GDM1 (cell line): ENCODE data around the gene OR5H2.
"Not testable (repeated sequence)": the region's sequence is repeated elsewhere in the genome, so short reads cannot be mapped to it uniquely, and the experiment has no call there.

ENCODE experiments used
- DNase-seq: peaks from one replicate; lab custom pipeline; 2025; lab: John Stamatoyannopoulos, UW

OR5H2 gene

DNA sequence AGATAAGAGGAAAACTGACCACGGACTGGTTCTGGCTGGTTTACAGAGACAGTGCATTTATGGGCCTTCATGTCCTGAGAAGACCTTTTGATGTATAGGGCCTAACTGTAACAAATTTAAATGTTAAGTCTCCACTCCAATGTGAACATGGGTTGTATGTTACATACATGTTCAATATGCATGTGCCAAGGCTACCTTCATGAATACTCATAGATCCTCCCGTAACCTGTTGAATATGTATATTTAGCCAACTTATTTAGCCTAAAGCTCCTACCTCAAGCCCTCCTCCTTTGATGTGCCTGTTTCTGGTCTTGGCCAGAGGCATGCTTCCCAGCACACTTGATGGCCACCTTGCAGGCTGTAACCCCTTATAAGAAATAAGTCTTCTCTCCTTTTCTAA, at the start of gene OR5H2:
Gene OR5H2, plus strand, starts transcription at position 301 of the 400 bp plus-strand sequence. CDS start 398 bp downstream, outside the sequence.
- DNase-seq = no peak

DNA sequence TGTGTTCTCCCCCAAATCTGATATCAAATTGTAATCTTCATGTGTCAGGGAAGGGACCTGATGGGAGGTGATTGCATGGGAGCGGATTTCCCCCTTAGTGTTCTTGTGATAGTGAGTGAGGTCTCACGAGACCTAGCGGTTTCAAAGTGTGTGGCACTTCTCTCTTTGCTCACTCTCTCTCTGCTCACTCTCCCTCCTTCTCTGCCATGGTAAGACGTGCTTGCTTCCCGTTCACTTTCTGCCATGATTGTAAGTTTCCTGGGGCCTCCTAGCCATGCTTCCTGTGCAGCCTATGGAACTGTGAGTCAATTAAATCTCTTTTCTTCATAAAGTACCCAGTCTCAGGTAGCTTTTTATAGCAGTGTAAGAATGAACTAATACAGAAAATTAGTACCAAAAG, 48.8 kb upstream of the OR5H2 start:
- no peak for DNase-seq

DNA sequence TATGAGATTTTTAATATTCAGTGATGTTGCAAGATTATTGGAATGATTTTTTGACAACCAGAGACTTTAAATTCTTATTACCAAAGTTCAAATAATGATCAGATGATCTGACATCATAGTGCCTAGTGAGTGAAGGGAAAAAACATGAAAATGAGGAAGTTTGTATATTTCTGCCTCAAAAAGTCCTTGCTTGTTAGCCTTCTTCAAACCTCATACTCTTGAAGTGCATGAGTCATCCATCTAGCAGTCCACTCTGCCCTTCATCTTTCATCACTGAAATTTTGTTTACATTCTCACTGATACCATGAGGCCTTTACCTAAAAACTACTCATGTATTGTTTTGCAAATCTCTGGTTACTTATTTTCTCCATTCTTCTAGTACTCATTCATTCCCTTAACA, 42.2 kb upstream of the OR5H2 start:
- DNase-seq = no peak

DNA sequence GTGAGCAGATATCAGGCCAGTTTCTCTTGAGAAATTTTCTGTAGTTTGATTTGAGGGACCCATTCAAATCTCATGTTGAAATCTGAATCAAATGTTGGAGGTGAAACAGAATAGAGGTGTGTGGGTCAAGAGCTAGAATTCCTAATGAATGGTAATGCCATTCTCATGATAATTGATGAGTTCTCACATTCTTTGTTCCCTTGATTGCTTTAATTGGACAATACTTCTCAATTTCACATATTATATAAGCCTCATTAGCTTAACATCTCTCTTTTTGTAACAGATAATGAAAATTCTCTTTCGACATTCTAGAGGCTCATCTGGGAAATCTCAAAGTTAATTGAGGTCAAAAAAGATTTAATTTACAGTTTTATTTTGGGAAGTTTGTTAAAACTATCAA, 40.1 kb upstream of the OR5H2 start:
- no peak for DNase-seq

DNA sequence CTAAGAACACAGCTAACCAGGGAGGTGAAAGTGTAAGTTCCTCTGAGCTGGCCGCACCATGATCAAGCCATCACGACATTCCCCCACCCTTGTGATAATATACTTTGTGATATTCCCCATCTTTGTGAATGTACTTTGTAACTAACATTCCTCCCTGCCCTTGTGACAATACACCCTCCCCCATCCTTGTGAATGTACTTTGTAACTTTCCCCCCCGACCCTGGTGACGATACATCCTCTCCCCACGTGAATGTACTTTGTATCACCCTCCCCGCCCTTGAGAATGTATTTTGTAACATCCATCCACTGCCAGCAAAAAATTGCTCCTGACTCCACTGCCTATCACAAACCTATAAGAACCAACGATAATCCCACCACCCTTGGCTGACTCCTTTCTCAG, 38.5 kb upstream of the OR5H2 start:
- DNase-seq = no peak

DNA sequence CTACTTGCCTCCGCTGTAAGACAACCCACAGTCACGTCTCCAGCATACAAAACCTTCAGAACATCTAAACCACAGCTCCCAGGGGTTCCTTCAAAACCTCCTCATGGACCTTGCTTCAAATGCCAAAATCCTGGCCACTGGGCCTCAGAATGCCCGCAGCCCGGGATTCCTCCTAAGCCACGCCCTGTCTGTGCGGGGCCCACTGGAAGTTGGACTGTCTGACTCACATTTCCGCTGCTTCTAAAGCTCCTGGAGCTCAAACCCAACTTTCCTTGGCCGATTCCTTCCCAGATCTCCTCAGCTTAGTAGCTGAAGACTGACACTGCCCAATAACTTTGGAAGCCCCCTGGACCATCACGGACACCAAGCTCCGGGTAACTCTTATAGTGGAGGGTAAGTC, 36.2 kb upstream of the OR5H2 start:
- no peak for DNase-seq

DNA sequence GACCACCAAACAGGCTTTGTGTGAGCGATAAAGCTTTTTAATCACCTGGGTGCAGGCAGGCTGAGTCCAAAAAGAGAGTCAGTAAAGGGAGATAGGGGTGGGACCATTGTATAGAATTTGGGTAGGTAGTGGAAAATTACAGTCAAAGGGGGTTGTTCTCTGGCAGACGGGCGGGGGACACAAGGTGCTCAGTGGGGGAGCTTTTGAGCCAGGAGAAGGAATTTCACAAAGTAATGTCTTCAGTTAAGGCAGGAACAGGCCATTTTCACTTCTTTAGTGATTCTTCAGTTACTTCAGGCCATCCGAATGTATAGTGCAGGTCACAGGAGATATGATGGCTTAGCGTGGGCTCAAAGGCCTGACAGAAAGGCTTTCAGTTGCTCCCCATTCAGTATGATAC, 26.3 kb upstream of the OR5H2 start:
- not testable (repeated sequence) for DNase-seq

DNA sequence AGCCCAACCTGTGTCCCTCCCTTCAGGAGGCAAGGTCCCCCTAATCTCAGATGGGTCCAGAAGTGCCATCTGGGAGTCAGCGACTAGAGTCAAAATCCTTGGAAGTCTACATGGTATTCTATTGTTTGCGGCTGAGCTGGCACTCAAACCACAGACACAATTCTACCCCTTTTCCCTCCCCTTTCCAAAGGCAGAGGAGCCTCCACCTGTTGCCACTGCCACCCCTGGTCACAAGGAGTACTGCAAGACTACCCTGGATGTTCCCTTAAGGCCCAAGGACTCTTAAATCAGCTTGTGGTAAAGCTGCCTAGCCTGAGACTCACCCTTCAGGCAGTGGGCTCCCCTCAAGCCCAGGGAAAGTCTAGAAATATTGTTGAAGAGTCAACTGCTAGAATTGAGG, 22.6 kb upstream of the OR5H2 start:
- DNase-seq = no peak

DNA sequence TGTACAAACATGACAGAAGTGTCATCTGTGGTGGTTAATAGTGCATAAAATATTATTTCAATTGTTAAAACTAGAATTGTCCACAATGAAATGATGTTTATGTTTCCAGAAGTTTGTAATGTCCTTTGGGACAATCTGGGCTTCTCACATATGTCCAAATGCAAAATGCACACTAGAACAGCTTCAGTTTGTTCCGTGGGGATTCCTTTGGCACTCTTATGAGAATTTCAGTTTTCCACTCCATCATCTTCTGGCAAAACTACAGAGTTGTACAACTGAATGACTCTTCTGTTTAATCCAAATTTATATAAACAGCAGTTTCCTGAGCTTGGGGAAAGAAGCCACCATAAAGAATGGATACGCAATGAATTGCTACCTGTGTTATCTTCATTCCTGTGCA, 20.3 kb upstream of the OR5H2 start:
- DNase-seq = no peak

DNA sequence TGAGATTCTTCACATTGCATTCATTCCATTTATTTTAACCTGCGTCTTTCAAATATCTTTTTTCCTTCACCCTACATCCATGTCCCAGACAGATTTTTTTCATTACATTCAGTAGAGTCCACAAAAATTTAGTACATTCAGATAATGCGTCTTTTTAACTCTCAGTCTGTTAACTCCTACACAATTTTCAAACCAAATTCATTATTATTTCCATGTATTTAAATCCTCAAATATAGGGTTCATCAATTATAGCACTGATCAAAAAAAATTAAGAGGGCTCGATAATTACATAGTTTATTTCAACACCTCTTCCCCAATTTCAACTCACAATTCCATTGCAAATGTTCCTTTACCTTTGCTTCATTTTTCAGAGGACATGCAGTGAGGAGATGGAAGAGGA, 18.4 kb upstream of the OR5H2 start, which contains the start of gene OR5H6:
Gene OR5H6, plus strand, starts transcription at position 301 of the 400 bp plus-strand sequence. Its CDS starts 89 bp downstream, at position 390.
- no peak for DNase-seq

DNA sequence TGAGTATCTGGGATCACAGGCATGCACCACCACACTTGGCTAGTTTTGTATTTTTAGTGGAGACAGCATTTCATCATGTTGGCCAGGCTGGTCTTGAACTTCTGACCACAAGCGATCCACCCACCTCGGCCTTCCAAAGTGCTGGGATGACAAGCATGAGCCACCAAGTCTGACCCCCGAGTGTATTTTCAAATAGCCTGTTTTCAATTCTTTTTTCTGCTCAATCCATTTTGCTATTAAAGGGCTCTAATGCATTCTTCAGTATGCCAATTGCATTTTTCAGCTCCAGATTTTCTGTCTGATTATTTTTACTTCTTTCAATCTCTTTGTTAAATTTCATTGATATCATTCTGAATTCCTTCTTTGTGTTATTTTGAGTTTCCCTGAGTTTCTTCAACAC, 12.5 kb upstream of the OR5H2 start:
- DNase-seq = no peak

DNA sequence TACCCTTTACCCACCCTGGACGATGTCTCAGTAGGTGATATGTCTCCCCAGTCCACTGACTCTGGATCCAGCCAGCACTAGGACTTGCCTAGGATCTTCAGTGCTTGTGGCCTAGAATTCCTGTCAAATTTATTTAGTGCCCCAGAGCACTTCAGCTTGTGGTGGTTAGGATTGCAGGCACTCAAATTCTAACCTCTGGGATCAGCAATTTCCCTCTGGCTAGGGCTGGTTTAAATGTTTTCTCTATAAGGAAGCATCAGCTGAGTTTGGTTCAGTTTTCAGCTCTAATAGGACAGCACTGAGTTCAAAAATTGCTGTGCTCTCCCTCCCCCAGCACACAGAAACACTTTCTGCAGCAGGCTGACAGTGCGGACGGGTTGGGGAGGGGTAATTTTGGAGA, 10.2 kb upstream of the OR5H2 start:
- no peak for DNase-seq

DNA sequence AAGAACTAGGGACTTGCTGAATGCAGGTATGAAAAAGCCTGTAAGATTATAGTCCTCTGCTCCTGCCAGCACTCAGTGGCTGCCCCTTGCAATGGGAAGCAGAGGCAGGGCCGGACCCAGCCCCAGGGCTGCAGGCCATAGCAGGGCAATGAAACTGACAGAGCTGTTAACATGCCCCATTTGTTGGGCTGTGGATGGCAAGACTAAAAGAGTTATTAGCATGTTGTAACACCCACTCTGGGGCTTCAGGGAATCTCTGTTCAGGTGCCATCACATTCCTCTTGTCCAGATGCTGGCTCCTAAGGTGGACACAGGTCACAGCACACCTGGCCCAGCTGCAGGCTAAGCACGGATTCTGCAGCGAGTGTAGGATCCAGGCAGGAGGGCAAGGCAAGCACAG, 7.4 kb upstream of the OR5H2 start:
- DNase-seq = no peak

DNA sequence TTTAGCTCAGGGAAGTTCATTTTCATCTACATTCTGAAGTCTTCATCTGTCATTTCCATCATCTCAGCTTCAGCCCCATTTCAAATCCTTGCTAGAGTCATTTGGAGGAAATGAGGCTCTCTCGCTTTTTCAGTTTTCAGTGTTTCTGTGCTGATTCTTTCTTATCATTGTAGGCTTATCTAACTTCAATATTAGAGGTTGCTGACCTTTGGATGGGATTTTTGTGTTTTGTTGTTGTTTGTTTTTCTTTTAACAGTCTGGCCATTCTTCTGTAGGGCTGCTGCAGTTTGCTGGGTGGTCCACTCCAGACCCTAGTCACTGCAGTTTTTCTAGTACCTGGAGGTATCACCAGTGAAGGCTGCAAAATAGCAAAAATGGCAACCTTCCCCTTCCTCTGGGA, 8.6 kb downstream of the OR5H2 start:
- no peak for DNase-seq

DNA sequence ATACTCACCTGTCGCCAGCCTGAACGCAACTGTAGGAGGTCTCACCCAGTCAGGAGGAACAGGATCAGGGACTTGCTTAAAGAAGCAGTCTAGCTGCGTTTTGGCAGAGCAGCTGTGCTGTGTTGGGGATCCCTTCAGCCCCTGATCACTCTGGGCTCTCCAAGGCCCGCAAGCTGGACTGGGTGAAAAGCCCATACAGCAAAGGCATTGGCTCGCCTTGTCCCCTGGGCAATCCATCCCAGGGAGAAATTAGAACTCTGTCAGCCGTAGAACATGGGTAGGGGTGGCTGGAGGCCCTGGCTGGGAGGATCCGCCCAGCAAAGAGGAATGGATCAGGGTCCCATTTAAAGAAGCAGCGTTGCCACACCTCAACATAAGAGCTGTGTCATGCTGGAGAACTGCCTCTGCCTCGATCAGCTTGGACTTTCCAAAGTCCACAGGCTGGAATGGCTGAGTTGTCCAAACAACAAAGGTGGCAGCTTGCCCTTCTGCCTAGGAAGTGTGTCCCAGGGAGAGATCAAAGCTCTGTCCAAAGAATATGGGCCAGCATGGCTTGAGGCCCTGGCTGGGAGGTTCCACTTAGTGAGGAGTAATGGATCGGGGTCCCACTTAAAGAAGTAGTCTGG, 9.1 kb downstream of the OR5H2 start:
- DNase-seq = no peak

DNA sequence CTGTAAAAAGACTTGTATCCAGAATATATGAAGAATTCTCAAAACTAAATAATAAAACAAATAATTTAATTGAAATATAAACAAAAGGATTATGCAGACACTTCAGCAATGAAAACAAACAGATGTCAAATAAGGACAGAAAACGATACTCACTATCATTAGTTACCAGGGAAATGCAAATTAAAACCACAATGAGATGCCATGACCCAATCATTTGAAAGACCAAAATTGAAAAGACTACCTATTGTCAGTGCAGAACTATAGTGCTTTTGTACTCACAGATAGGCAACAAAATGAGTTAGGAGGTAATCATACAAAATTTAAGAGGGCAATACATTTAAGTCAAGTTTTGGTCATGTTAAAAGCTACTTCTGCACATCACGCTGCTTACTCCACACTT, 39.8 kb downstream of the OR5H2 start:
- no peak for DNase-seq

DNA sequence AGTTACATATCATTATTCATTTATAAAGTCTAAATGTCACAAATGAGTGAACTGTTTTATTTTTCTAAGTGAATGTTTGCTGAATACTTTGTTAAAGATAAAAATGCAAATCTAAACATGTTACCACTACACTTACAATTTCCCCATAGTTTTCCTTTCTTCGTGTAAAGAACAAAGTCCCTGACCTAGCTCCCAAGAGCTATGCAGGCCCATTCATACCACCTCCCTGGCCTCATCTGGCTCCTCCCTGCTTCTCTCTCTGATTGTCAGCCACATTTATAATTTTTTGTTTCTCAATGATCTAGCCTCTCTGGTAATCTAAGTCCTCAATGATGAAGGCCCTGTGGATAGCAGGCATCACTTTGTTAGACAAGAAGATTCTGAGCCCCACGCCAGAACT, 40.4 kb downstream of the OR5H2 start:
- no peak for DNase-seq

DNA sequence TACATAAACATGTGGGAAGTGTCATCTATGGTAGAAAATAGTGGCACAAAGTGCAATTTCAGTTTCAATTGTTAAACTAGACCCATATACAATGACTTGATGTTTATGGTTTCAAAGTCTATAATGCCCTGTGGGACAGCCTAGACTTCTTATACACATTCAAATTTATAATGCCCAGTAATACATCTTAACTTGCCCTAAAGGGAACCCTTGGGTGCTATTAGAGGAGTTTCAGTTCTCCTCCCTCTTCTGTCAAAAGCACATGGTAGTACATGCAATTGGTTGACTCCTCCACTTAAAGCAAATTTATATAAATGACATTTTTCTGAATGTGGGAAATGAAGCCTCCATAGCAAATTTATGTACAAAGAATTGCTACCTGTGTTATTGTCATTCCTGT, 41.1 kb downstream of the OR5H2 start:
- DNase-seq = no peak

DNA sequence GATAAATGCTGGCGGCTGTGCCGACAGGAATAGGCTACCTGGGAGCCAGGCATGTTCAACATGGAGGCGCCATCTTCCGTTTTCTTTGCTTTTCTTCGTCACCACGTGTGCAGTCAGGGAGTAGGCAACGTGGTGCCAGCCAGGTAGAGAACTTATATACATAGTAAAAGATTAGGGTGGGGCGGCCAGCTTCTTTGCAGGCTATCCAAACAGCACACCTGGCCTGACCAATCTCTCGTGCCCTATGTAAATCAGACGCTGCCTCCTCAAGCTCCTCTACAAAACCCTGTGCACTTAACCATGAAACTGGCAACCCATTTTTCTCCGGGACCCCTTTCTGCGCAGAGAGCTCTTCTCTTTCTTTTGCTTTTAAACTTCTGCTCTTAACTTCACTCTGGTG, 42.8 kb downstream of the OR5H2 start:
- DNase-seq = no peak

DNA sequence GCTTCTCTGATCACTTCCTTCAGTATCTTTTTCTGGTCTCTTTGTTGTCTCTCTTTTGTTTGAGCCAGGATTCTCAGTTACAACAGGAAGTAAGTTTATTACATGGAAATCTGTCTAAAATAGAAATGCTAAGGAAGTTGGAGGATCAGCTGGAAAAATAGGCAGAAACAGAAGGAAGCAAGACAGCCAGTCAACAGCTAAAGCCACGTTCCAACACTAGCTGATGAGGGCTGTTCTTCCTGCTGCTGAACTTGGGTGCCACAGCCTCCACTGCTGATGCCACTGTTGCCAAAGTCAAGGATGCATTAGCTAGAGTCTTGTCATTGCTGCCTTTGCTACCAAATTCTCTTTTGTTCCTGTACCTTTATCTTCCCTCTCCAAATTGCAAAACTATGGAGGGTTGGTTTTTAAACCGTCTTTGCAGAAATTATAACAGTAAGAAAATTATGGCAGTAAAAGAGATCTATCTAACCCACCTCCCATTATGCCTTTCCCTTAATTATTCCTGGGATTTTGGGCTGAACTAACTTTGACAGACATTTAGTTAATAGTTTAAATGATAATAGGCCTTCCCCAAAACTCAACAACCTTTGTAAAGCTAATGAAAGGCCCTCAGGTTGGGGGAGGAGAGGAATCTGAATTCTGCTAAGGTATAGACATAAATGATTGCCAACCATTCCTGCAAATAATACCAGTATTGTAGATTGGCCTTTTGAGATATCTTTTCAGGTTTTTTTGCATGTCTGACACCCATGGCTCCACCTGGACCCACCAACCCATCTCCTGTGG, 44.0 kb downstream of the OR5H2 start:
- no peak for DNase-seq

DNA sequence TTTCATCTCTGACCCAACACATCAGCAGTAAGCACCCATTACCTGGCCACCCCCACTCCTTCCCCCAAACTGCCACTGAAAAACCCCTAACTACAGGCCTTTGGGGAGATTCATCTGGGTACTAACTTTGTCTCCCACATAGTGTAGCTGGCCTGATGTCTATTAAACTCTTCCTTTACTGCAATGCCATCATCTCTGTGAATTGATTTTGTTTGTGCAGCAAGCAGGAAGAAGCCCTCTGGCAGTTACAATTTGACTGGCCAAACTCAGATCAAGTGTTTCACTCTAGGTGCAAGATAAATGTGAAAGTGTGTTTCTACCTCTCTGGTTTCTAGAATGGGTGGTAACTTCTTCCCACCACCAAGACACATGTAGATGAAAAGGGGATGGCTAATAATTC, 44.6 kb downstream of the OR5H2 start:
- no peak for DNase-seq

DNA sequence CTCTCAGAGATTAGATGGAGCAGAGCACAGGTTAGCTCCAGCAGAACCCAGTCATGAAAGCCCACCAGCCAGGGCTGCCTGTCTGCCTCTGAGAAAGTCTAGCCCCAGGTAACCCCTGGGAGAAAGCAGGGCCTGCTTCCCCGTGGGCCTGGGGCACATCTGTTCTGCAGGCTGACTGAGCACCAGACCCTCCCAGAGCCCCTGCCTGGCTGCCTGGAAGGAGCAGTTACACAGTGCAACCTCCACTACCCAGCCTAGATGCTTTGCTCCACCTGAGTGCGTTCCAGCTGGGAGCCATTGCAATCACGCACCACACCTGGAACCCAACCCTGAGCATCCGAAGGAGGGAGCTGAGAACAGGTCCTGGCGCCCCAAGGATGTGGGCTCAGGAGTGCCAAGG, 46.6 kb downstream of the OR5H2 start:
- DNase-seq = no peak

DNA sequence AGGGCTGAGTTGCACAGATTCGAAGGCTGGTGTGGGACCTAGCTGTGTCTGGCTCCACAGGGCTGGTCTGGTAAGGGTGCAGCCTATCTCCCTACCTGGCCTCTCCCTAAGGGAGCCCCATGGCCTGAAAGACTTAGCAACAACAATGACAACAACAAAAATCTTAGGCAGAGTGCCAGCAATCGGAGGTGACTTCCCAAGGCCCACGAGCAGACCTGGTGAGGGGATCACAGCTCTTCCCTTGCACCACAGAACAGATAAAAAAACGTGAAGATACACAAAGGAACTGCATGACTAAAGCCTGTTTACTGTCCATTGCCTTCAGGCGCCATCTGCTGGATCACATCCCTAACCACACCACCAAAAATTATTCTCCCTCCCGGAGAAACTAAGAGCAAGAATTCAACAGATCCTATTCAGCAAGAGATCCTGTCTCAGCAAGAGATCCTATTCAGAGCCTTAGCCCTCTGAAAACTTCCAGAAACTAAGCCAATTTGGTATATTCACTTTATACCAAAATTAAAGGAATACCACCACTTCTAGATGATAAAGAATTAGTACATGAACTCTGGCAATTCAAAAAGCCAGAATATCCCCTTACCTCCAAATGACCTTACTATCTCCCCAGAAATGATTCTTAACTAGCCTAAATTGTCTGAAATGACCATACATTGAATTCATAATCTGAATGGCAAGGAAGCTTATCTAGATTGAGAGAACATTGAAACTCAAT, 47.3 kb downstream of the OR5H2 start:
- DNase-seq = peak; percentile 1
